ENCODE data around the gene NUPR1.
"Not testable (repeated sequence)": the region's sequence is repeated elsewhere in the genome, so short reads cannot be mapped to it uniquely, and the experiment has no call there.

Gene NUPR1, protein sequence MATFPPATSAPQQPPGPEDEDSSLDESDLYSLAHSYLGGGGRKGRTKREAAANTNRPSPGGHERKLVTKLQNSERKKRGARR

DNA sequence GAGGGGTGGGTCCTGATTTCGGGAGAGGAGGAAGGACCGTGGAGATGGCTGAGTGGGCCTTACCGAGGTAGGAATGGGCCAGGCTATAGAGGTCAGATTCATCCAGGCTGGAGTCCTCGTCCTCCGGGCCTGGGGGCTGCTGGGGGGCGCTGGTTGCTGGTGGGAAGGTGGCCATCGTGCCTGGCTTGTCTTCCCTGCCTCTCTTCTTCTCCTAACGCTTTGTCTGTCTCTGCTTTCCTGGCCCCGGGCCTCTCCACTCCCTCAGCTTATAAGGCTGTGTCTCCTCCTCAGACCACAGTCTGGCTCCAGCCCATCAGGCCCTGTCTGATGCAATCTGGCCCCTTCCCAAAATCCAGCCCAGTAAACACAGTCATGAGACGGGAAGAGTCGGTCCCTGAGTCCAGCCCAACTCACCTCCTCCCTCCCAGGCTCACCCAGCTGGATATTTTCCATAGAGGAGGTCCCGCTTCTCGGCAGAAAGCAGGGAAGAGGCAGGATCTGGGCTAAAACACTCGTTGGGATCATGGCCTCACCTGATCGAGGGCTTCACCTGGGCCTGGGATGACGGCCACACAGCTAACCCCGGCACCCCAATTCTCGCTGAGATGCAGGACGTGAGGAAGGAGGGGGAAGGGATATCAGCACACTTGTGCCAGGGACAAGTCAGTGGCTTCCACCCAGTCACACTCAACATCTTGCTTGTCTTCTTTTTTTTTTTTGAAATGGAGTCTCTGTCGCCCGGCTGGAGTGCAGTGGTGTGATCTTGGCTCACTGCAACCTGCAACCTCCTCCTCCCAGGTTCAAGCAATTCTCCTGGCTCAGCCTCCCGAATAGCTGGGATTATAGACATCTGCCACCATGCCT, at the start of gene NUPR1:
TSS of gene NUPR1 (minus strand) at position 242 of the 864 bp plus-strand sequence. CDS start at position 175, 67 bp downstream.
- in situ Hi-C loops (cut with MboI; ENCODE audit: low sequenced_read_pairs), result no loop called here

GRCh38 chr16:28587386-28587785, 48.6 kb upstream of the NUPR1 start:
- in situ Hi-C loops (cut with MboI; ENCODE audit: low sequenced_read_pairs), result no loop called here

DNA sequence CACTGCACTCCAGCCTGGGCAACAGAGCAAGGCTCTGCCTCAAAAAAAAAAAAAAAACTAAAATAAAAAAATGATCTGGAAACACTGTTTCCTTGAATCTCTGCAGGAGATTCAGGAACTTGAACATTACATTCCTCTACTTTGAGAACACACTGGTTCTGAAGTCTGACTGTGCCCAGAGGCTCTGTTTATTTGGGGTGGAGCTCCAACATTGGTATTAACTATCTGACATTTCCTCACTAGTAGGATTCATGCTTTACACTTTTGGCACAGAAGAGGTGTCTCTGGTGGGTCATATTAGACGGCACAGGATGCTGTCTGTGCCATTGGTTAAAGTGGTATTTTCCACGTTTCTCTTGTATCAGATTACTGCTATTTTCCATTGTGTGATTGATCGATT, 47.7 kb upstream of the NUPR1 start:
- in situ Hi-C loops (cut with MboI; ENCODE audit: low sequenced_read_pairs), result no loop called here

GRCh38 chr16:28585674-28586073, 46.9 kb upstream of the NUPR1 start:
- in situ Hi-C loops (cut with MboI; ENCODE audit: low sequenced_read_pairs), result no loop called here

DNA sequence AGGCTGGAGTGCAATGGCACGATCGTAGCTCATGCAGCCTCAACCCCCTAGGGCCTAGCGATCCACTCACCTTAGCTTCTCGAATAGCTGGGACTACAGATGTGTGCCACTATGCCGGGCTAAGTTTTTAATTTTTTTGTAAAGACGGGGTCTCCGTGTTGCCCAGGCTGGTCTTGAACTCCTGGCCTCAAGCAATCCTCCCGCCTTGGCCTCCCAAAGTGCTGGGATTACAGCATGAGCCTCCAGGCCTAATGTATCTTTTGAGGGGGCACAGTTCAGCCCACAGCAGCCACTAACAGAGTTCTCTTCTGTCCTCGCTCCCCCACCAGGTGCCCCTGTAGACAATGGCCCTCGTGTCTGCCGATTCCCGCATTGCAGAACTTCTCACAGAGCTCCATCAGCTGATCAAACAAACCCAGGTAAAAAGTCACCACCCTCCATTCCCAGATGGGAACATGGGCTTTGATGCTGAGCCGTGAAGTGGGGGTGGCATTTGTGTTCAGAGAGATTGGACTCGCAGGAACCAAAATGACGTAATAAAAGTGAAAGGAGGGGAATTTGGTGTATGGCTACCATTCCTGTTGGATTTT, 42.0 kb upstream of the NUPR1 start:
- in situ Hi-C loops (cut with MboI; ENCODE audit: low sequenced_read_pairs), result no loop called here

DNA sequence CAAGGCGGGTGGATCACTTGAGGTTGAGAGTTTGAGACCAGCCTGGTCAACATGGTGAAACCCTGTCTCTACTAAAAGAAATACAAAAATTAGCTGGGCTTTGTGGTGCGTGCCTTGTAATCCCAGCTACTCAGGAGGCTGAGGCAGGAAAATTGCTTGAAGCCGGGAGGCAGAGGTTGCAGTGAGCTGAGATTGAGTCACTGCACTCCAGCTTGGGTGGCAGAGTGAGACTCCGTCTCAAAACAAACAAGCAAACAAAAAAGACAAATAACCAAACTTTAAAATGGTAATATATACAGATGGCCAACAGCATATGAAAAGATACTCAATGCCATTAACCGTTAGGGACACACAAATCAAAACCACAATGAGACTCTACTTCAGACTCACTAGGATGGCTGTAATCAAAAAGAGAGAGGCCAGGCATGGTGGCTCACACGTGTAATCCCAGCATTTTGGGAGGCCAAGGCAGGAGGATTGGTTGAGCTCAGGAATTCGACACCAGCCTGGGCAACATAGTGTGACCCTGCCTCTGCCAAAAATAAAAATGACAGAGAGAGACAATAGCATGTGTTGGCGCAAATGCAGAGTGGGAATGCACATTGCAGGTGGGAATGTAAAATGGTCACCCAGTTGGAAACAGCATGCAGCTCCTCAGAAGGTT, 36.8 kb upstream of the NUPR1 start:
- in situ Hi-C loops (cut with MboI; ENCODE audit: low sequenced_read_pairs), result no loop called here

- in situ Hi-C loops (cut with MboI; ENCODE audit: low sequenced_read_pairs), result no loop called here
These were observed 36.2 kb upstream of the NUPR1 start for GRCh38 chr16:28574925-28575324.

DNA sequence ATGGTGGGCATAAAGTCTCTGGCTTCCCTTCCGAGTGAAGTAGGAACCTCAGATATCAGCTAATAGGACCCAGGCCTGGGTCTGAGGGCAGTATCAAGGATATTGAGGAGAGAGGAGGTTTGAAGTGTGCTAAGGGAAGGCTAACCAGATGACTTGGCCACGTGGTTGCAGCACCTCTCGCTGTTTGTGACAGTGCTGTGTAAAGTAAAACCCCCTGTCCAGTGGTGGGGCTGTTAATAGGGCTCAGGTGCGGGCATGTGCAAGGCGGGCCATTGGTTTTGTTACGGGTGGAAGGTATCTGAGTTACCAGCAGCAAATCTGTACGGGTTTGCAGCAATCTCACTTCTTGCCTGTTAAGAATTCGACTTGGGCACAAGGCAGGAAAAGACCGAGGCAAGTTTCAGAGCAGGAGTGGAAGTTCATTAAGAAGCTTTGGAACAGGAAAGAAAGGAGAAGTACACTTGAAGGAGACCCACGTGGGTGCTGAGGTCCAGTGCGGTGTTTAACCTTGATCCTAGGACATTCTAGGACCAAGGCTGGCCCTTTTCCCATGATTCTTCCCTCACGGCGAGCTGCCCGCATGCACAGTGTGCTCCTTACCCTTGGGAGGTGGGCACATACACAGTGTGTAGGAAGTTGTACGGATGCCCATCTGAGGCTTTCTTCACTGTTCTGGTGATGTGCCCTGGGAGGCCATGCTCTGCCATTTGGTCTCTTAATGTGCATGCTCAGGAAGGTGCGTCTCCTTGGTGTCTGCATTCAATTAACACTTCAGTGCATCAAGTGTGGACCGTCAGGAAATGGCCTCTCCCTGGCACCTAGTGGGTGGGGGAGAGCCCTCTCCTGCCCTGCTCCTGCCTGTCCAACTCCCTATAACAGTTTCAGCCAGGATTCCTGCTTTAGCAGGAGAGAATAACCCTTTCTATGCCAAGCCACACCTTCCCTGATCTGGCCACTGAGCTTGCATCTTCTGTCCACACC, 35.3 kb upstream of the NUPR1 start:
- in situ Hi-C loops (cut with MboI; ENCODE audit: low sequenced_read_pairs), result no loop called here

GRCh38 chr16:28572696-28573510, 34.1 kb upstream of the NUPR1 start:
- in situ Hi-C loops (cut with MboI; ENCODE audit: low sequenced_read_pairs), result no loop called here

GRCh38 chr16:28569968-28570752, 31.4 kb upstream of the NUPR1 start:
- in situ Hi-C loops (cut with MboI; ENCODE audit: low sequenced_read_pairs), result no loop called here

DNA sequence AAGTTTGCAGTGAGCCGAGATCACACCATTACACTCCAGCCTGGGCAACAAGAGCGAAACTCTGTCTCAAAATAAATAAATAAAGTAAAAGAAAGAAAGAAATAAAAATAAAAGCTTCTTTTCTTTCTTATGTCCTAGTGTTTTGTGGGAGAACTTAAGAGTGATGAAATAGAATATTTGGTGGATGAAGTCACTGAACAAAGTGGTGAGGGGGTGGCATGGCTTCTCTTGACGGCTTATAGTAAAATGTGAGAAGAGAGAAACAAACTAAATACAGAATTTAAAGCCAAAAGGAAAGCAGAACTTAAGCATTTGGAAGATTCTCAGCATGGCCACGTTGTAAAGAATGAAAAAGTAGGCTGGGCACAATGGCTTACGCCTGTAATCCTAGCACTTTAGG, 30.2 kb upstream of the NUPR1 start:
- in situ Hi-C loops (cut with MboI; ENCODE audit: low sequenced_read_pairs), result no loop called here

- in situ Hi-C loops (cut with MboI; ENCODE audit: low sequenced_read_pairs), result no loop called here
These were observed 28.5 kb upstream of the NUPR1 start for GRCh38 chr16:28567292-28567691.

DNA sequence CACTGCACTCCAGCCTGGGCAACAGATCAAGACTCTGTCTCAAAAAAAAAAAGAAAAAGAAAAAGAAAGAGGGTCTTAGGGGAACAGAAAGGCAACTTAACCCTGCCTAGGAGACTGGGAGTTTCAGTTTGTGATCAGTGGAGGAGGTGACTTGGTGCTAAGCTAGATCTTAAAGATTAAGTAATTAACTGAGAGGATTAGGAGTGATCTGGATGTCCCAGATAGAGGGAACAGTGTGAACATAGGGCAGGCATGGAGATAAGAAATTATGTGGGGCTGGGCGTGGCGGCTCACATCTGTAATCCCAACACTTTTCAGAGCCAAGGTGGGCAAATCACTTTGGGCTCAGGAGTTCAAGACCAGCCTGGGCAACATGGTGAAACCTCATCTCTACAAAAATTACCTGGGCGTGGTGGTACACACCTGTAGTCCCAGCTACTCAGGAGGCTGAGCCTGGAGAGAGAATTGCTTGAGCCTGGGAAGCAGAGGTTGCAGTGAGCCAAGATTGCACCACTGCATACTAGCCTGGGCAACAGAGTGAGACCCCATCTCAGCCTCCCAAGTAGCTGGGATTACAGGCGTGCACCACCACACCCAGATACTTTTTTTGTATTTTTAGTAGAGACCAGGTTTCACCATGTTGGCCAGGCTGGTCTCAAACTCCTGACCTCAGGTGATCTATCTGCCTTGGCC, 27.6 kb upstream of the NUPR1 start:
- in situ Hi-C loops (cut with MboI; ENCODE audit: low sequenced_read_pairs), result not testable (repeated sequence)

GRCh38 chr16:28563218-28563617, 24.4 kb upstream of the NUPR1 start:
- in situ Hi-C loops (cut with MboI; ENCODE audit: low sequenced_read_pairs), result no loop called here

- in situ Hi-C loops (cut with MboI; ENCODE audit: low sequenced_read_pairs), result no loop called here
These were observed 23.4 kb upstream of the NUPR1 start for GRCh38 chr16:28562199-28562598.

- in situ Hi-C loops (cut with MboI; ENCODE audit: low sequenced_read_pairs), result no loop called here
These were observed 22.9 kb upstream of the NUPR1 start for GRCh38 chr16:28561557-28562187.

DNA sequence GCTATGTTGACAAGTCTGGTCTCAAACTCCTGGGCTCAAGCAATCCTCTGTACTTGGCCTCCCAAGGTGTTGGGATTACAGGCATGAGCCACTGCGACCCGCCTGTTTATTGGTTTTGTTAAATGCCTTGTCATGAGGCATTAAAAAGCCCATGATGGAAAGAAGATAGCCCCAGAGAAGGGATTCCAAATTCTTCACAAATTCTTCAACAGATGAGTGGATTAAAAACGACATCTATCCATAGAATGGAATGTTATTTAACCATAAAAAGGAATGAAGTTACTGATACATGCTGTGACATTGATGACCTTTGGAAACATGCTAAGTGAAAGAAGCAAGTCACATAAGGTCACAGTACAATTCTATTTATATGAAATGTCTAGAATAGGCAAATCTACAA, 19.7 kb upstream of the NUPR1 start:
- in situ Hi-C loops (cut with MboI; ENCODE audit: low sequenced_read_pairs), result no loop called here

GRCh38 chr16:28556914-28557320, 18.1 kb upstream of the NUPR1 start:
- in situ Hi-C loops (cut with MboI; ENCODE audit: low sequenced_read_pairs), result no loop called here

All from HL-60/S4 (cell line).